Upper lobe of left lung (tissue), 6 donors: ENCODE measurements around the gene NAT9. TPM values are rescaled to one million over a fixed set of nuclear protein-coding genes. Genes with fewer than 3 reads are reported as not detected.

Experiments used
- ATAC-seq, 2 donors: fragments of 200-7000 bp; cut with Tn5 transposase; one replicate each; pipeline ENCODE4 v1.9.1; 2022; ENCODE audit warnings: mild to moderate bottlenecking in 2 of 2, moderate library complexity in 2 of 2; ENCODE audit not compliant: low FRiP score in 2 of 2
- DNase-seq, 2 donors: peaks; one replicate each; pipeline ENCODE4 v3.0.0-alpha.2; 2019 to 2020
- H3K27ac ChIP-seq, 4 donors: fragments of 200-600 bp; sonication (generic); one replicate each; pipeline ENCODE4 v1.5.1; 2016 to 2019
- H3K27me3 ChIP-seq, 4 donors: fragments of 200-600 bp; sonication (generic); one replicate each; pipeline ENCODE4 v1.5.1; 2017 to 2019
- H3K36me3 ChIP-seq, 4 donors: fragments of 200-600 bp; sonication (generic); one replicate each; pipeline ENCODE4 v1.5.1; 2016 to 2019
- H3K4me1 ChIP-seq, 4 donors: fragments of 200-600 bp; sonication (generic); one replicate each; pipeline ENCODE4 v1.5.1; 2018 to 2019
- H3K4me3 ChIP-seq, 4 donors: fragments of 200-600 bp; sonication (generic); one replicate each; pipeline ENCODE4 v1.5.1; 2017 to 2019; ENCODE audit warnings: mild to moderate bottlenecking in 2 of 4, moderate library complexity in 1 of 4
- H3K9me3 ChIP-seq, 4 donors: fragments of 200-600 bp; sonication (generic); one replicate each; pipeline ENCODE4 v1.5.1; 2018 to 2019
- EP300 ChIP-seq, 4 donors: sonication (generic); formaldehyde crosslinking; IDR thresholded peaks; one replicate each; pipeline ENCODE4 v1.5.1; 2017; ENCODE audit warnings: antibody characterized with exemption in 4 of 4, control low read depth in 2 of 4
- POLR2A ChIP-seq, 4 donors: fragments of 450-650 bp; IDR thresholded peaks; one replicate each; pipeline ENCODE4 v1.5.1; 2016 to 2017; ENCODE audit warnings: antibody characterized with exemption in 4 of 4, mild to moderate bottlenecking in 2 of 4
- POLR2AphosphoS5 ChIP-seq, 2 donors: sonication (generic); formaldehyde crosslinking; IDR thresholded peaks; one replicate each; pipeline ENCODE4 v1.5.1; 2017; ENCODE audit warnings: antibody characterized with exemption in 2 of 2
- WGBS, 2 donors: methylation state at CpG; one replicate each; pipeline ENCODE4 v1.1.5; 2017 to 2018; 5-methylcytosine and 5-hydroxymethylcytosine counted together
- total RNA-seq, 6 donors: library from RNA; depleted of rRNA in 4 of 6; stranded (reverse); fragments of >200 nt in 4 of 6; gene quantifications; one replicate each; pipeline versions ENCODE4 v1.1.0 to v1.2.1, GENCODE V29; 2016 to 2021
- TF ChIP-seq, protein P1 (sequence below), 6 experiments: fragments of 450-650 bp in 4 of 6; fragments of 200-600 bp in 2 of 6; sonication (generic) in 2 of 6; IDR thresholded peaks; one replicate each; pipeline ENCODE4 v1.5.1; 2016 to 2019; ENCODE audit warnings: antibody characterized with exemption in 6 of 6
- donor health status: DM: no; HTN: no; CAD: no; lungs with moderate emphysema.
- donor health status: DM: no; HTN: yes; CAD: no; lungs with severe emphysema.

The NAT9 gene
- total RNA-seq, 6 donors from 2014 or later, result 16.1 to 78.6 (median 41.7) TPM

- DNase-seq (peak in 1 of 2 donors; percentile 63), ATAC-seq (no peak)
- 57 to 76% methylated on average over 6 to 10 of the region's 10 CpGs for WGBS, 2 donors
- Histone ChIP-seq H3K36me3 (peaks cover 0 to 6% (median 2%) of the 10 kb centered on the region in 4 donors), H3K27me3 (no peaks in the 10 kb centered on the region), H3K4me3 (no peak overlapping the region), H3K4me1 (peaks cover 46 to 78% (median 55%) of the 10 kb centered on the region in 4 donors), H3K9me3 (no peaks in the 10 kb centered on the region), H3K27ac (peak overlapping the region; percentile 12 to 69 (median 42))
- TF ChIP-seq EP300 (IDR thresholded peaks at IDR 0.05) (no peak), POLR2AphosphoS5 (IDR thresholded peaks at IDR 0.05) (no peak), POLR2A (IDR thresholded peaks at IDR 0.05) (no peak)
- TF ChIP-seq, protein P1, sequence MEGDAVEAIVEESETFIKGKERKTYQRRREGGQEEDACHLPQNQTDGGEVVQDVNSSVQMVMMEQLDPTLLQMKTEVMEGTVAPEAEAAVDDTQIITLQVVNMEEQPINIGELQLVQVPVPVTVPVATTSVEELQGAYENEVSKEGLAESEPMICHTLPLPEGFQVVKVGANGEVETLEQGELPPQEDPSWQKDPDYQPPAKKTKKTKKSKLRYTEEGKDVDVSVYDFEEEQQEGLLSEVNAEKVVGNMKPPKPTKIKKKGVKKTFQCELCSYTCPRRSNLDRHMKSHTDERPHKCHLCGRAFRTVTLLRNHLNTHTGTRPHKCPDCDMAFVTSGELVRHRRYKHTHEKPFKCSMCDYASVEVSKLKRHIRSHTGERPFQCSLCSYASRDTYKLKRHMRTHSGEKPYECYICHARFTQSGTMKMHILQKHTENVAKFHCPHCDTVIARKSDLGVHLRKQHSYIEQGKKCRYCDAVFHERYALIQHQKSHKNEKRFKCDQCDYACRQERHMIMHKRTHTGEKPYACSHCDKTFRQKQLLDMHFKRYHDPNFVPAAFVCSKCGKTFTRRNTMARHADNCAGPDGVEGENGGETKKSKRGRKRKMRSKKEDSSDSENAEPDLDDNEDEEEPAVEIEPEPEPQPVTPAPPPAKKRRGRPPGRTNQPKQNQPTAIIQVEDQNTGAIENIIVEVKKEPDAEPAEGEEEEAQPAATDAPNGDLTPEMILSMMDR (IDR thresholded peaks at IDR 0.05), result no peak
Observed at GRCh38 chr17:74759941-74760340, 16.2 kb downstream of the NAT9 start.

DNA sequence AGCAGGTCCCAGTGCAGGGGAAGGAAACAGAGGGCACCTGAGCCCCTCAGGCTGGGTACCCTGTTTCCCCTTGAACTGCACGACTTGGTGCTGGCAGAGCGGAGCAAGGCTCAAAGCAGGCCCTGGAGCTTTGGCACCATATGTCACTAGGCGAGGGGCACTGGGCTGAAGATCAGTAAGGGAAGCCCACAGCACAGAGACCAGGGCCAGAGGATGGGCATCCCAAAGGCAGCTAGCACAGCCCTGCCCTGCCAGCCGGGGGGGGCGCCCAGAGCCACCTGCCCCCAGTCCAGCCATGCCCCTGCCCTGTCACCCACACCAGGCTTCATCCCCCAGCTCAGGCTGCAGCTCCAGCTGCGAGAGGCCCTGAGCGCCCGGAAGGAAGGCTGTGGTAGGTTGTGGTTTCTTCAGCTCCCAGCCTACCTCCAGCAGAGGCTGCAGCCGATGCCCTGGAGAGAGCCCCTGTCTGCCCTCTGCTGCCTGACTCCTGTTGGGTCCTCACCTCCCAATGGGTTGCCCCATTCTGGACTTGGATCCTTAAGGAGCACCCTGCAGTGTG is 16.8 kb downstream of the NAT9 start:
- H3K27ac ChIP-seq, result peak overlapping the region in 3 of 4 donors; percentile 62 to 69 (median 63)
- no peaks in the 10 kb centered on the region for H3K27me3 ChIP-seq
- TF ChIP-seq POLR2A (IDR thresholded peaks at IDR 0.05), result no peak
- TF ChIP-seq, protein P1 (IDR thresholded peaks at IDR 0.05), result peak in 2 of 6 experiments; percentile 6 to 12
- no peak for TF ChIP-seq EP300 (IDR thresholded peaks at IDR 0.05)
- no peaks in the 10 kb centered on the region for H3K9me3 ChIP-seq
- peak in 1 of 2 donors; percentile 79 for DNase-seq
- H3K4me1 ChIP-seq, result peaks cover 46 to 78% (median 55%) of the 10 kb centered on the region in 4 donors
- peak overlapping the region in 1 of 4 donors; percentile 1 for H3K4me3 ChIP-seq
- WGBS, 2 donors, result 37 to 70% methylated on average over 2 to 7 of the region's 9 CpGs
- ATAC-seq, result peak in 1 of 2 donors; percentile 4
- H3K36me3 ChIP-seq, result peaks cover 0 to 2% (median 0%) of the 10 kb centered on the region in 4 donors

DNA sequence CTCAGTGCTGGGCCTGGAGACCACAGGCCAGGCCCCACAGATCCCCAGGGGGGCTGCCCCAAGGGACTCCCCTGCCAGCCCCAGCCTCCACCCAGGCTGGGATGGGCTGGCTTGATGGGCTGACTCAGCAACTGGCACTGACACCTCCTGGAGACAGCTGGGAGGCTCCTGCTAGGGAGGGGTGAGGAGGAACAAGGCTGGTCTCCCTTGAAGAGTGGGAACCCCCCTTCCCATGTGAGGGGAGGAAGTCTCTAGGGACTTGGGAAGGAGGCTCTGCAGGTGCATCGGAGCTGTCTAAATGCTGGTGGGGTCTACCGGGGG is 17.3 kb downstream of the NAT9 start:
- no peaks in the 10 kb centered on the region for H3K27me3 ChIP-seq
- peak overlapping the region in 3 of 4 donors; percentile 62 to 69 (median 63) for H3K27ac ChIP-seq
- no peaks in the 10 kb centered on the region for H3K9me3 ChIP-seq
- no peaks in the 10 kb centered on the region for H3K36me3 ChIP-seq
- H3K4me3 ChIP-seq, result peak overlapping the region in 1 of 4 donors; percentile 1
- 42% methylated on average over 2 of the region's 2 CpGs; no CpG with 5 or more reads in 1 of the 2 donors for WGBS, 2 donors
- H3K4me1 ChIP-seq, result peaks cover 46 to 78% (median 55%) of the 10 kb centered on the region in 4 donors
- no peak for DNase-seq
- TF ChIP-seq POLR2A (IDR thresholded peaks at IDR 0.05) (no peak), EP300 (IDR thresholded peaks at IDR 0.05) (no peak), POLR2AphosphoS5 (IDR thresholded peaks at IDR 0.05) (no peak)
- peak in 1 of 2 donors; percentile 46 for ATAC-seq

GRCh38 chr17:74757931-74758847 is 18.0 kb downstream of the NAT9 start:
- Histone ChIP-seq H3K9me3 (no peaks in the 10 kb centered on the region), H3K27me3 (no peaks in the 10 kb centered on the region), H3K4me1 (peaks cover 46 to 75% (median 52%) of the 10 kb centered on the region in 4 donors), H3K36me3 (no peaks in the 10 kb centered on the region), H3K27ac (peak overlapping the region; percentile 24 to 69 (median 62)), H3K4me3 (peak overlapping the region in 1 of 4 donors; percentile 1)
- TF ChIP-seq POLR2AphosphoS5 (IDR thresholded peaks at IDR 0.05), result no peak
- TF ChIP-seq, protein P1 (IDR thresholded peaks at IDR 0.05), result no peak
- no peak for TF ChIP-seq POLR2A (IDR thresholded peaks at IDR 0.05)
- no peak for TF ChIP-seq EP300 (IDR thresholded peaks at IDR 0.05)
- DNase-seq (peak in 1 of 2 donors; percentile 65), ATAC-seq (peak in 1 of 2 donors; percentile 38)
- WGBS, 2 donors, result 62 to 72% methylated on average over 19 to 25 of the region's 26 CpGs

GRCh38 chr17:74757502-74757901 is 18.6 kb downstream of the NAT9 start:
- Histone ChIP-seq H3K27me3 (no peaks in the 10 kb centered on the region), H3K36me3 (no peaks in the 10 kb centered on the region), H3K9me3 (no peaks in the 10 kb centered on the region), H3K4me1 (peaks cover 47 to 75% (median 52%) of the 10 kb centered on the region in 4 donors), H3K27ac (peak overlapping the region; percentile 24 to 69 (median 44)), H3K4me3 (no peak overlapping the region)
- ATAC-seq (peak in 1 of 2 donors; percentile 4), DNase-seq (no peak)
- WGBS, 2 donors, result 48% methylated on average over 3 of the region's 3 CpGs; no CpG with 5 or more reads in 1 of the 2 donors
- TF ChIP-seq POLR2A (IDR thresholded peaks at IDR 0.05), result no peak
